ENCODE data around the gene FAHD1.
A peak's percentile ranks its signal among the peaks of the same experiment; 100 is the strongest.

FAHD1 gene

GRCh38 chr16:1781254-1781653 is 45.8 kb upstream of the FAHD1 start:
- H3K4me3 ChIP-seq (ENCODE audit: low read depth, low read length): peak overlapping the region; percentile 77
- TF ChIP-seq CTCF (IDR thresholded peaks at IDR 0.05; ENCODE audit: low read depth, low read length): no peak

DNA sequence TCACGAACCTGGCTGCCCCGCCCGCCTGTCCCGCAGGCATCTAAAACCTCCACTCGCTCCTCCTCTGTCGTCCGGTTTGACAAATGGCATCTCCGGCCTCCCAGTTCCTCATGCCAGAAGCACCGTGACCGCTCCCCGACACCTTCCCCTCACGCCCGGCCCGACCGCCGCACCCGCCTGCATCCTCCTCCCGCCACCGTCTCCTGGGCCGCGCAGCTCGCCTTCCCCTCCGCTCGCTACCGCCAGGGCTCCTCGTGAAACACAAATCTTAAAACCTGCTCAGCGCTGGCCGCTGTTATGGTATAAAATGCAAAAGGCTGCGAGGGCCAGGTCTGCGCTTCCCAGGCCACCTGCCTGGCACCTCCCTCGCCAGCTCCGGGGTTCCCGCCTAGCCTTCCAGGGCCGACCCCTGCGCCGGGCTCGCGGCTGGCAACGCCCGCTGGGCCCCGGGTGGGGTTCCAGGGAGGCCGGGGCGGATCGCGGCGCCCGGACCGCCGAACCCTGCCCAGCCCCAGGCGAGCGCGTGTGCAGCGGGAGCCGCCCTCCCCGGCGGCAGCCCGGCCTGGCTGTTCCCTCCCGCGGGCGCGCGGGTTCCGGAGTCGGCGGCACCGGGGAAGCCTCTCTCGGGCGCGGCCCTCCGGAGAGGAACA is 45.1 kb upstream of the FAHD1 start:
- H3K4me3 ChIP-seq (ENCODE audit: low read depth, low read length): peak overlapping the region; percentile 77
- 0 out of 2 replicates have a peak, but pooled peaks have one; percentile 5 for TF ChIP-seq CTCF (IDR thresholded peaks at IDR 0.05; ENCODE audit: low read depth, low read length)

- TF ChIP-seq CTCF (IDR thresholded peaks at IDR 0.05; ENCODE audit: low read depth, low read length): no peak
- peak within 1 kb of the TSS; percentile 92 for H3K4me3 ChIP-seq (ENCODE audit: low read depth, low read length)
Measured at GRCh38 chr16:1782408-1783264, 44.4 kb upstream of the FAHD1 start, which contains the start of the genes NUBP2 and SPSB3. Gene NUBP2 (plus strand): TSS chr16:1782960. CDS start chr16:1783021, 61 bp downstream. Gene SPSB3 (minus strand): TSS chr16:1782571. CDS start chr16:1781483, 1,088 bp downstream.

DNA sequence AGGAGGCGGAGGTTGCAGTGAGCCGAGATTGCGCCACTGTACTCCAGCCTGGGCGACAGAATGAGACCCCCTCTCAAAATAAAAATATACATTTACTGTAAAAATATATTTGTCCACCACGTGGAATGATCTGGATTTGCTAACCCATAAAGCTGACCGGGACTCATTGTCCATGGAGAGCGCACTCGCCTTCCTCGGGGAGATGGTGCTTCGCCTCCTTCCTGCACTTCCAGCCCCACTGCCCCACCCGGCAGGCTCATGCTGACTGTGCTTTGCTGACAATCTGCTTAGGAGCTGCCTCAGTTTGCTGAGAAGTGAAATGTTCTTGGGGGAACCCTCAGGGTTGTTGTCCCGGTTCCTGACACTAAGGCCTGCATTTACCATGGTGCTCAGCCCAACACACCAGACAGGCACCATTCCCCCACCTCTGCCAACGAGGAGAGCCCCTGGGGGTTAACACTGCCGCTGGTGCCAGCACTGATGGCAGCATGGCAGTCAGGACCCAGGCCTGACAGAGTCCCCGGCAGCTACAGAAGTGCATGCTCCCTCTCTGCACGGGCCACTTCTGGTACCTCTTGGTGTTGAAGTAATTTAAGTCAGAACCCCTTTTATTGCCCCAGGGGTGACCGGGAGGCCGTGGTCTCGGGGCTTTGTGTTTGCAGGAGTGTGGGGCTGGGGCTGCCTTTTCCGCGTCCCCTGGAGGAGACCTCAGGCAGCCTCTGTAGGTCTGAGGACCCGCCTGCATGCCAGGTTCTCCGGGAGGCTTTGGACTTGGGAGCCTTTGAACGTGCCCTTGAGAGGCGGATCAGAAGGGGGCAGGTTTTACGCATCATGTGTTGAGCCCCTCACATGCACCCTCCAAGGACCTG is 41.8 kb upstream of the FAHD1 start:
- no peak for TF ChIP-seq CTCF (IDR thresholded peaks at IDR 0.05; ENCODE audit: low read depth, low read length)
- no peak overlapping the region for H3K4me3 ChIP-seq (ENCODE audit: low read depth, low read length)

GRCh38 chr16:1785846-1786170 is 41.2 kb upstream of the FAHD1 start:
- H3K4me3 ChIP-seq (ENCODE audit: low read depth, low read length): no peak overlapping the region
- TF ChIP-seq CTCF (IDR thresholded peaks at IDR 0.05; ENCODE audit: low read depth, low read length): no peak

- TF ChIP-seq CTCF (IDR thresholded peaks at IDR 0.05; ENCODE audit: low read depth, low read length): no peak
Measured at GRCh38 chr16:1786242-1787055, 40.6 kb upstream of the FAHD1 start.

More at GRCh38 chr16:1786242-1787055, 40.6 kb upstream of the FAHD1 start:
- no peak overlapping the region for H3K4me3 ChIP-seq (ENCODE audit: low read depth, low read length)

All from WI38 (cell line).